NCI-H2029 treated with DMSO at 0.1 percent for 48 hours (cell line): ENCODE results near the gene GAPDHS.

Experiments used
- DNase-seq: peaks from one replicate; lab custom pipeline; 2025; lab: John Stamatoyannopoulos, UW

Gene GAPDHS

DNA sequence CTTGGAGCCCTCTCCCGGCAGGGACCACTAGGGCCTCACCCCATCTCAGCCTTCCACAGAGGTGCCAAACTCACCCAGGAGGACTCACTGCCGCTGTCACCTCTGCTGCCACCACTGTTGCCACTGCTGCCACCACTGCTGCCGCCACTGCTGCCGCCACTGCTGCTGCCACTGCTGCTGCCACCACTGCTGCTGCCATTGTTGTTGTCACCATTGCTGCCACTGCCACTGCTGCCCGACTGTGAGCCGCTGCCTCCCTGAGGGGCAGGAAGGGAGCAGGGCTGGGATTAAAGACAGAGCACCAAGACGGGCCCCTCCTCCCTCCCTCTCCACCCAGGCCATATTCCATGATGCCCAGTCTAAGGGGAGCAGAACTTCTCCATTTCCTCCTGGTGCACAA lies 21.9 kb upstream of the GAPDHS start:
- DNase-seq: no peak

DNA sequence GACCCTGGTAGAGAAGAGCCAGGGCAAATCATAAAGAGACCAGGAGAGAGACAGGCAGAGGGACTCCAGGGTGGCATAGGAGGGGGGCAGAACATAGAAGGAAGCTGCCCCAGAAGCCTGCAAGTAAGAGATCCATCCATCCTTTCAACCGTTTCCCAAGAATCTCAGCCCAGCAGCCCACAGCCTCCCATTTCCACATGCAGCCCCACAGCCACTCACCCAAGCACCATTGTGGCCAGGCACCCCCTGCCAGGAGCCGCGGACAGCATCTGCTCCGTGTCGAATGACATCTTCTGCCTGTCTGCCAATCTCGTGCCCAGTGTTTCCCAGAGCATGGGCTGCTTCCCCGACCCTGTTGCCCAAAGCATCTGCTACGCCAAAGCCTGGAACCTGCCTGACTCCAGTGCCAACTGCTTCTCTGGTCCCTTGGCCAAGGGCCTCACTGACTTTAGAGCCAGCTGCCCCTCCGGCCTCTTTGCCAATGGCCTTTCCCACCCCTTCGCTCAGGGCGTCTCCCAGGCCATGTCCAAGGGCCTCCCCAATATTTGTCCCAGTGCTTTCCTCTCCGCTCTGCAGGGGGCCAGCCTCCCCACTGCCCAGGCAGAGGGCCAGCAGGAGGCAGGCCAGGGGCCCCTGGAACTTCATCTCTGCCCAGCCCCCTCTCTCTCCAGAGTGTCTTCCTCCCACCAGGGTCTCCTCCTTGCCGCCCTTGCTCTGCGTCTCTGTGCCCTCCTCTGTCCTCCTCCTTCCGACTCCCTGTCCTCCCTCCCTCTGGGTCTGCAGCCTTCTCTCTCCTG lies 20.2 kb upstream of the GAPDHS start:
- DNase-seq: no peak

GRCh38 chr19:35513628-35514281 lies 19.5 kb upstream of the GAPDHS start, which contains the start of gene DMKN:
DMKN (minus strand) TSS chr19:35513649; CDS start chr19:35513475, 174 bp downstream.
- no peak for DNase-seq

DNA sequence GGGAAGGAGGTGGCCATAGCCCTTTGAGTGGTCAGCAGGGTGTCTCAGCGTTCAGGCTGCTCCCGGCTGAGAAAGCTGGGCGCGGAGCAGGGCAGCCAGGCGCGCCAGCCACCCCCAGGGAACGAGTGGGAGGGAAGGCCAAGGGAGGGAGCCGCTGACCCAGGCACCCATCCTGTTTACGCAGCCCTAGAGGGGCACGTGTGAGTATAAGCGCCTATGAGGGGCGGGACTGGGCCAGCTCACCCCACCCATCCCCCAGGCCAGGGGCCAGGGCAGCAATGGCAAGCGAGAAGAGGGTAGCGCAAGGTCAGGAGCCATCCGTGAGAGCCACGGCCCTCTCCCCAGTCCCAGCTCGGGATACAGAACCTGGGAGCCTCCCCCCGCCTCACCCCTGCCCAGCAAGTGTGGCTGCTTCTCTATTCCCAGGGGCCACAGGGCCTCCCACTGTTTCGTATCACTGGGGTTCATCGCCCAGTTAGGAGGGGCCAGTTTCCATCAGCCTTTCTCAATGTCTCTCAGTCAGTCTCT lies 18.9 kb upstream of the GAPDHS start:
- no peak for DNase-seq

- no peak for DNase-seq
These were observed 16.9 kb upstream of the GAPDHS start for GRCh38 chr19:35516310-35516709.

DNA sequence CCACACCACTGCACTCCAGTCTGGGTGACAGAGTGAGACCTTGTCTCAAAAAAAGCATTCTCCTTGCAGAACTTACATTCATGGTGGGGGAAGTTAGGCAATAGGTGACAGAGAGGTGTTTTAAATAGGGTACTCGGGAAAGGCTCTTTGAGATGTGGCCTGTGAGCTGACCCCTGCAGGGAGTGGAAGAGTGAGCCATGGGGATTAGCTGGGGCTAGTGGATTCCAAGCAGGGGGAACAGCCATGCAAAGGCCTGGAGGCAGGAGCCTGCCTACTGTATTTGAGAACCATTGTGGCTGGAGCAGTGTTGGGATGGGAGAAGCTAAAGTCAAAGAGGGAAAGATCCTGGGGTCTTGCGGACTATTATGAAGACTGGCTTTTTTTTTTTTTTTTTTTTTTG lies 15.9 kb upstream of the GAPDHS start:
- DNase-seq: no peak

- no peak for DNase-seq
These were observed 14.9 kb upstream of the GAPDHS start for GRCh38 chr19:35518313-35518712.

GRCh38 chr19:35519291-35519690 lies 14.0 kb upstream of the GAPDHS start:
- no peak for DNase-seq

DNA sequence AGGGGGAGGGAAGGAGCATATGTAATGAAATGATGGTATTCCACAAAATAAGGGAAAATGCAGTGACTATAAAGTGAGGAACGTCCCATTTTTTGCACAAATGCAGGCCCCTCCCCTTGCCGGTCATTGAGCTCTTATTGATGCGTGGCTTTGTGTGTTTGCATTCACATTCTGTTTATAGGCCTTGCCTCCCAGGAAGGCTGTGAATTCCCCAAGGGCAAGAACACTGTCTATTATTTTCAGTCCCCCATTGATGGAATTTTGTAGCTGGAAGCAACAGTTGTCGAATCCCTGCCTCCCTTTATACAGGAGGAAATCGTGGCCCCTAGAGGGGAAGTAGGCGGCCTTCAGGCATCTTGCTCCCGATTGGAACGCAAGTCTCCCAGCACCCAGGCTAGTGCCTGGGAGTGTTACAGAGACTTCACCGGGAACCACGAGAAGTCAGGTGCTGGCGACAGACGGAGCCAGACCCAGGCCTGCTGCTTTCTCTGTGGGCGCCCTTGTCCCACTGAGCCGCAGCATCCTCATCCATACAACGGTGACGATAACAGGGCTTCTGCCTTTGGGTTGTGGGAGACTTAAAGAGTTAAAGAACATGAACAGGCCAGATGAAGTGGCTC lies 12.0 kb upstream of the GAPDHS start:
- DNase-seq: no peak

GRCh38 chr19:35522745-35523327 lies 10.4 kb upstream of the GAPDHS start:
- DNase-seq: no peak

GRCh38 chr19:35524181-35524837 lies 8.9 kb upstream of the GAPDHS start:
- no peak for DNase-seq

DNA sequence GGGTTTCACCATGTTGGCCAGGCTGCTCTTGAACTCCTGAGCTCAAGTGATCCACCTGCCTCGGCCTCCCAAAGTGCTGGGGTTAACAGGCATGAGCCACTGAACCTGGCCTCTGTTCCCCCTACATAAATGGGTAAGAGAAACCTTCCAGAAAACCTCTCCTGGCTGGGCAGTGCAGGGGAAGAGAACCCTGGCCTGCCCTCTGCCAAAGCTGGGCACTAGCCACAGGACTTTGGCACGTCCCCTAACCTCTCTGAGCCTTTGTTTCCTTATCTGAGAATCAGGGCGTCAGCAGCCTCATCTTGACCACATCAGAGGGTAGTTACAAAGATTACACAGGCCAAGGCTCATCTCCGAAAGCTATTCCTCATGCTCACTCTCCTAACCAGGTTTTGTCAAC lies 7.4 kb upstream of the GAPDHS start:
- DNase-seq: no peak

DNA sequence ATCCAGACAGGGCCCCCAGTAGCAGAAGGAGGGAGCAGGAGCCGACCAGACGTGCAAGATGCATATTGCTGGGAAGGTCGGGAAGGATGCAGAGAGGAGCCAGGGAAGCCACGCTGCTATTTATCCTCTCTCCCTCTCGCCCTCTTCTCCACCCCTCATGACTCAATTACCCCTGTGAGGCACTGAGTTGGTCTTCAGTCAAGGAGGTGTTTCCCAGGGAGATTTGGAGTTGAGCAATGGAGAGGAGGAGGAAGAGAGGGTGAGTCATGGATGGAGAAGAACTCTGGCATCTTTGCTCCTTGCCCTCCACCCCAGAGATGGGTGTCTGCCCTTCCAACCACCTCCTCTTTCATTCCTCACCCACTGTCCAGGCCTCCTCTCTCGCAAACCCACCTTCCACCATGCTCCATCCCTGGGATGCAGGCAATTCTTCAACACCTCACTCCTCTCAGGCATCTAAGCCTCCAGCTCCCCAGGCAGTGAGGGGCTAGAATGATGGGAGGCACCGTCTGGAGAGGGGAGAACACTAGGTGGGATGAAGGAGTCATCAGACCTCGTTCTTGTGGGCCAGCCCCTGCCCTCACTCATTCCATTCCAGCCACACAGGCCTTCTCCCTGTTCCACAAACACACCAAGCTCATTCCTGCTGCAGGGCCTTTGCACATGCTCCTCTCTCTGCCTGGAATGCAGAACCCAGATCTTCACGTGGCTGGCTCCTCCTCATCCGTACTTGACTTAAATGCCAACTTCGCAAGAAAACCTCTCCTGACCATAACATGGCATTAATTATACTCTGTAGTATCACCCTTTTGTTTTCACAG lies 4.8 kb upstream of the GAPDHS start, which contains the start of gene SBSN:
Gene SBSN, minus strand, starts transcription at position 94 of the 821 bp plus-strand sequence. Its CDS starts 30 bp downstream, at position 64.
- no peak for DNase-seq

- DNase-seq: no peak
These were observed 3.7 kb upstream of the GAPDHS start for GRCh38 chr19:35529241-35530218.

- DNase-seq: no peak
These were observed 2.0 kb upstream of the GAPDHS start for GRCh38 chr19:35531291-35531690.

GRCh38 chr19:35533822-35534392 lies 651 bp downstream of the GAPDHS start:
- no peak for DNase-seq

GRCh38 chr19:35534803-35535480 lies 1.7 kb downstream of the GAPDHS start:
- DNase-seq: no peak

DNA sequence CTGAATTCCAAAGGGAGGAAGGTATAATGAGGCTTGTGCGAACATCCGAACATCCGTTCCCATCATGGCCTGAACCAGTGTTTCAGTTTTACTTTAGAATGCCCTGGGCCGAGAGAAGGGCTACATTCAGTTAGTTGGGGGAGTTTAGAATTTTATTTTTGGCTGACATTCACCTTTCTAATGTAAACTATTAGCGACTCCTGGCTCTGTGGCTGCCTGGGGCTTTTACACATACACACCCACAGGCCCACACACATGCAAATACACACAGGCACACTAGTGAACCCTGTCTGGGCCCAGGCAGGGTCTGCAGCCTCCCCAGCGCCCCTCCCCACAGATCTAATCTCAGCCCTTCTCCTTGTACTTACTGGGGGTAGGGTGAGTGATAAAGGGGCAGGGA lies 6.1 kb downstream of the GAPDHS start:
- no peak for DNase-seq

- DNase-seq: no peak
These were observed 6.6 kb downstream of the GAPDHS start for GRCh38 chr19:35539850-35540249.
